ENCODE measurements around the gene NCOA7. TPM values are rescaled to one million over a fixed set of nuclear protein-coding genes. Genes with fewer than 3 reads are reported as not detected.

NCOA7 gene
- total RNA-seq, 1 experiment from 2014 or later, result 9.4 TPM

- no peaks in the 10 kb centered on the region for H3K9me3 ChIP-seq (ENCODE audit: control insufficient read depth, low read depth, low read length)
- Mint-ChIP-seq H3K27ac (no peak overlapping the region), H3K4me1 (peaks cover 8 to 13% of the 10 kb centered on the region in 2 experiments), H3K4me3 (no peak overlapping the region), H3K36me3 (ENCODE audit: insufficient read depth in 1 of 3, low read depth in 3 of 3) (no peaks in the 10 kb centered on the region; a peak in 1 of 7 replicates), H3K27me3 (ENCODE audit: low read depth) (no peaks in the 10 kb centered on the region), H3K9me3 (no peaks in the 10 kb centered on the region)
- H2BK12ac ChIP-seq (ENCODE audit: insufficient read length, low read depth, low read length), result no peak overlapping the region
- H2BK5ac ChIP-seq (ENCODE audit: insufficient read length, low read length), result no peak overlapping the region
- H4K91ac ChIP-seq (ENCODE audit: insufficient read length, low read depth, low read length), result no peak overlapping the region
- no peaks in the 10 kb centered on the region for H3K27me3 ChIP-seq (ENCODE audit: insufficient read depth, low read length)
- H3K56ac ChIP-seq (ENCODE audit: insufficient read length, low read depth, low read length), result no peak overlapping the region
- TF ChIP-seq CTCF (conservative IDR thresholded peaks at IDR 0.05), result no peak
- no peak overlapping the region for H2BK15ac ChIP-seq (ENCODE audit: low read depth, low read length)
- no peak overlapping the region for H4K8ac ChIP-seq (replicated peaks; ENCODE audit: insufficient read length, low read depth, low read length)
- H3K18ac ChIP-seq (ENCODE audit: insufficient read length, low read depth, low read length), result no peak overlapping the region
- H3K27ac ChIP-seq (ENCODE audit: insufficient read length, low read depth, low read length), result no peak overlapping the region
- H3K23me2 ChIP-seq (ENCODE audit: insufficient read length, low read depth, low read length, poor library complexity, severe bottlenecking), result no peaks in the 10 kb centered on the region
- H3K79me2 ChIP-seq (ENCODE audit: insufficient read depth, low read length), result no peaks in the 10 kb centered on the region
- no peak for DNase-seq
- no peak overlapping the region for H2AK5ac ChIP-seq (ENCODE audit: insufficient read length, low read length)
- H3K14ac ChIP-seq (ENCODE audit: insufficient read depth, low read length), result no peak overlapping the region
- no peak overlapping the region for H2BK120ac ChIP-seq (ENCODE audit: low read depth, low read length, poor library complexity, severe bottlenecking)
- no peak overlapping the region for H3K9ac ChIP-seq (ENCODE audit: extremely low read depth, insufficient read length, low read length)
- no peak overlapping the region for H2BK20ac ChIP-seq (ENCODE audit: low read depth, low read length, poor library complexity, severe bottlenecking)
- H4K20me1 ChIP-seq (ENCODE audit: control insufficient read depth, insufficient read depth, insufficient read length), result no peaks in the 10 kb centered on the region
- no peak overlapping the region for H3K4me2 ChIP-seq (ENCODE audit: insufficient read depth, insufficient read length, low read length)
- H4K5ac ChIP-seq (ENCODE audit: insufficient read length, low read depth, low read length), result no peak overlapping the region
- no peaks in the 10 kb centered on the region; the same call in 1 of the 2 replicates for H3K4me1 ChIP-seq (ENCODE audit: insufficient read depth, low read length)
- H2AFZ ChIP-seq (ENCODE audit: low read length), result no peak overlapping the region
- H3K79me1 ChIP-seq (ENCODE audit: insufficient read depth, low read depth, low read length, poor library complexity, severe bottlenecking), result no peaks in the 10 kb centered on the region
- H3K23ac ChIP-seq (ENCODE audit: insufficient read length, low read depth, low read length), result no peak overlapping the region
- H3T11ph ChIP-seq (ENCODE audit: low read length), result no peak overlapping the region
- no peak overlapping the region for H3K4ac ChIP-seq (ENCODE audit: low read depth, low read length)
Observed at GRCh38 chr6:125871365-125871764, 80.6 kb downstream of the NCOA7 start.
